HG03196 (cell line): ENCODE results near the gene EPHB1.

Experiments
- ATAC-seq: cut with Tn5 transposase; IDR thresholded peaks from one replicate; pipeline ENCODE4 v1.9.1; 2021; ENCODE audit not compliant: unreplicated experiment

Gene EPHB1

GRCh38 chr3:135076341-135076740 lies 281.3 kb downstream of the EPHB1 start:
- ATAC-seq = no peak

GRCh38 chr3:135077186-135077585 lies 282.1 kb downstream of the EPHB1 start:
- no peak for ATAC-seq

DNA sequence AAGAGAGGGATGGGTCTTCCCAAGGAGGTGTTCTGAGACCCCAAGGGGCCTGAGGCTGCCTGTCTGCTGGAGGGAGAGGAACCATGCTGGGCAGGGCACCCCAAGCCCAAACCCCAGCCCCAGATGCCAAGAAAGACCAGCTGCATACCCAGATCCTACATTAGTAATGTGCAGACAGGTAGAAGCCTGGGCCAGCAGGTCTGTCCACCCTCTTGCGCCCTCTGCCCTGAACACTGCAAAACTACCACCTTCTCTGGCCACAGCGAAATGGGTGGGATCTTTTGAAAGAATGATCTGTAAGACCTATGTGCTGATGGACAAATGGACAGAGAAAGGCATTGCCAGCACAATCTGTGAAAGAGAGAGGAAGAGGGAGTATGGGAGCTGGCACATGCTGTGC lies 283.2 kb downstream of the EPHB1 start:
- ATAC-seq = no peak

GRCh38 chr3:135079095-135079494 lies 284.0 kb downstream of the EPHB1 start:
- ATAC-seq = no peak

GRCh38 chr3:135081451-135081850 lies 286.4 kb downstream of the EPHB1 start:
- no peak for ATAC-seq

DNA sequence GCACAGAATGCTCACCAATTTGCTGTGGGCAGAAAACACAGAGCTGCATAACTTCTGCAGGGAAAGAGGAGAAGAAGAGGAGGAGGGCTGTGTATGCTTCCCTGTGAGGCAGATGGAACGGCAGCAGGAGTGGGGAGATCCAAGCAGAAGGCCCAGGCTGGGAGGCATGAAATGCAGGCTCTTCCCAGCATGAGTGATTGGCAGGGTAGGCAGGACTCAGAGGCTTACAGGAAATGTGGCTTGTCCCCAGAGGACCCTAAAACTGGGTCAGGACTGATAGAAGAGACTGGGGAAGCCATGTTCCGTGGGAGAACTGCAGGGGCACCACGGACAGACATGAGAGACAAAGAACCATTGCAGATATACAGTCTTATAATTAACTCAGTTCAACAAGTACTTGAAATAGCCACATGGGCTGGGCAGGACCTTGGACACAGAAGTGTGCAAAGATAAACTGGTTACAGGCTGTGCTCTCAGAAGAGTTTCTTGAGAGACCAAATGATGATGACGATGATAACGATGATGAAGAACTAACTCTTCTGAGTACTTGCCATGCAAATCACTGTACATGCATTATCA lies 286.9 kb downstream of the EPHB1 start:
- ATAC-seq = no peak

DNA sequence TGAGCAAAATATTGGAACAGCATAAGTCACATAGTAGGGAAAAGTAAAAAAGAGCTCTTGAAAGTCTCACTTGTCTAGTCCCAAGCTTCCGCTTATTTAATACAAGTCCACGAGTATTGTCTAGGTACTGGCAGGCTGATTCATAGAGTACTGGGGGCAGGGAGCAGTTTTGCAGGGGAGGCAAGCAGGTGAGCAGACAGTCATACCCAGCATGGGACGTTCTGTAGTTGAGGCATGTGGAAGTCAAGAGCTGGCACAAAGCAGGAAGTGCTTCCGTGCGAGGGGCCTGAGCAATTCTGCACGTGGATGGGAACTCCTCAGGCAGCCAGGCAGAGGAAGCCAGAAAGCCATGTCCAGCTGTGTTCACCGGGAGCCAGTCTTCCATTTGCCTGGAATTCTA lies 287.6 kb downstream of the EPHB1 start:
- no peak for ATAC-seq

DNA sequence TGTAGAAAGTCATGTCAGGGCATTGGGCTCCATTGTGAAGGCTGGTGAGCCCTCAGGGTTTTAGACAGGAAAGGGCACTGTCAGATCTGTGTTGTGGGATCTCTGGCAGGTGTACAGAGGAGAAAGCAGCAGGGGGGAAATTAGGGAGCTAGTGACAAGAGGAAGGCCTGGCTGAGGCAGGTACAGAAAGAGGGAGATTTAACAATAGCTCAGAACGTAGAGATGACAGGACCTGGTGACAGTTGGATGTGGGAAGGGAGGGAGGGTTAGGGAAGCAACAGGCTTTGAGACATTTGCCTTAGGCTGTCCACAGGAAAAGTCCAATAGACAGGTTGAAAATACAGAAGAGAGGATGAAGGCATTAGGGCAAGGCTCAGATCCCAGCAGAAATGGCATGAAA lies 288.1 kb downstream of the EPHB1 start:
- no peak for ATAC-seq

DNA sequence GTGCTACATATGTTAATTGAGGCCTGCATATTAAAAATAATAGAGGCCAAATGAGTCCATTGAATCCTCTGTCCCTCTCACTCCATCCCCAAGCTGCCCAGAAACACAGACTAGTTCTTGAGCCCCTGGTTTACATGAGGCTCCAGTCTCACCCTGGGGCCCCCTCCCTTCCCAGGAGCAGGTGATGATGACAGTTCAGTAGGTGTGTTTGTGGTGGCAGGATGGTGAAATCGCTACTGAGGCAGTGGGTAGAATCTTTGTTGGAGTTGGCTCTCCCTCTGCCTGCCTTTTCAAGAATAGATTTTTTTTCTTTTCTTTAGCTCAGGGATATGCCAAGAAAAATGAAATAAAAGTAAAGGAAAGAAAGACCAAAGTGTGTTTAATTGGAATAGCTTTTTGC lies 288.7 kb downstream of the EPHB1 start:
- ATAC-seq = no peak

DNA sequence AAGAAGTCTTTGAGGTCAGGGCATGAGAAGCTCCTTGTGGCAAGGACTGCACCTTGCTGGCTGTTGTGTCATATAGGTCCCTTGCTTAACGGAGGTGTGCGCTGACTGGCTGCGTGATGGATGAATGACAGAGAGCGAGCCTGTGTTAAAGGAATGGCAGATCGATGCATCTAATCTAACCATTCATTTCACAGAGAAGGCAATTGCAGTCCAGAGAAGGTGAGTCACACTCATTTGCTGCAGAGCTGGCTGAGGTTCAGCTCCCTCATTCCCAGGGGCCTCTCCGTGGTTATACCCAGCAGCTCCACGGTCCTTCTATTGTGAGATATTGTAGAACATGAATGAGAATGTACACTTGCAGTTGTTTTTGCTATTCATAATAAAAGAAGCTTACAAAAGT lies 289.3 kb downstream of the EPHB1 start:
- no peak for ATAC-seq

- ATAC-seq = no peak
Observed at GRCh38 chr3:135084976-135085375, 289.9 kb downstream of the EPHB1 start.

GRCh38 chr3:135085652-135086436 lies 290.8 kb downstream of the EPHB1 start:
- no peak for ATAC-seq

GRCh38 chr3:135087782-135088181 lies 292.7 kb downstream of the EPHB1 start:
- no peak for ATAC-seq

DNA sequence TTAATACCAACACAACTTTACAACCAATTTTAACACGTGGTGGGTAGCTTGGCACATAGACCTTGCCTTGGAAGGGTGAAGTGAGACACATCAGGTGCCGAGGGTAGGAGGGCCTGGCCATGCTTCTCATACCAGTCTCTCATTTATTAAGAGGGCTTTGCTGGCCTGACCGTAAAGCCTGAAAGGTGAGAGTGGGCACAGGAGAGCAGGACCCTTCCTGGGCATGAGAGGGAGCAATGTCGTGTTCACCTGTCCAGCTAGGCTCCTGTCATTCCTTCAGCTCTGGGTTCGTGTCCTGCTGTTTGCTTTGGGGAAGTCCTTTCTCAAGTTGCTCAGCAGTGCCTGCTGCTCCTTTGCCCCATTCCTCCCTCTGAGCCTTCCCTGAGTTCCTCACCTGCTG lies 294.4 kb downstream of the EPHB1 start:
- no peak for ATAC-seq

DNA sequence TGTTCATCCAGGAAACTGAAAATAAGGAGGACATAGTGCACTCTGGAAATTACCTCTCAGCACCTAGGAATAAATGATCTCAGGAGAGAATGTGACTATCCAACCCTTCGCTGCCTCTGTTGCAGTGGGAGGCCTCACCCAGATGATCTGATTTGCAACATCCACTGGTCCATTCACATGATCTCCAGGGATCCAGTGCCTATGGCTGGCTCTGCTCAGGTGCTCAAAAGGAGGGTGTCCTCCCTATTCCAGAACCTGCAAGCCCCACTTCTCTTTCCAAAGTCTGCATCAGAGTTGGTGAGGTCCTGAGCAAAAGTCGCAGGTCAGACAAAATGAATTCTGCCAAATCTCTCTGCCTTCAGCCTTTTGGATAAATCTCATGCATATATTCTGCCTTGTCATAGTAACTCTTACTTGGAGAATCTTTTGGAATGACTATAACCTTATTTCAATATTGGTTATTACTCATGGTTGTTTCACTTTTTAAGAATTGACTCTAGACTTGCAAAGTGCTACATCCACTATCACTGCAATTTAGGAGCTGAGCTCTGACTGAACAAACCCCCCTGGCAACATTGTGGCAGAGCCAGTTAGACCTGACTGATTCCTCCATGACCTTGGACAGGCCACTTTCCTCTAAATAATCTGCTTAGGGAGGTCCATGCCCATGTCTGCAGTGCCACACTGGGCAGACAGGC lies 295.1 kb downstream of the EPHB1 start:
- ATAC-seq = no peak

DNA sequence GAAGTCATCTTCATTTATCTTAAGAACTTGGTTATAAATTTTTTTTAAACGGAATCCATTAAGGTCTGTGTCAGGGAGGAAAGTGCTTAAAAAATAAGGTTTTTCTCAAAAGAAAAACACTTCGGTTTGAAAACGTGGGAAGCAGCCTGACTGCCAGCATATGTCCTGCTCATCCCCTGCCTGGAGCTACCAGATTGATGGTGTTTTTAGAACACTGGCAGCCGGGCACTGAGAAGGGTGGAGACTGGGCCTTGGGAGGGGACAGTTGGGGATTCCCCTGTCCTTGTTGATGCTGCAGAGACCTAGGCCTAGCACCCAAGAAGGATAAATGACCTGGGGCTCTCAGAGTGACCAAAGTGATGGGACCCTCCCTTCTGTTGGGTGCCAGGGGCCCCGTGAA lies 296.9 kb downstream of the EPHB1 start:
- no peak for ATAC-seq

DNA sequence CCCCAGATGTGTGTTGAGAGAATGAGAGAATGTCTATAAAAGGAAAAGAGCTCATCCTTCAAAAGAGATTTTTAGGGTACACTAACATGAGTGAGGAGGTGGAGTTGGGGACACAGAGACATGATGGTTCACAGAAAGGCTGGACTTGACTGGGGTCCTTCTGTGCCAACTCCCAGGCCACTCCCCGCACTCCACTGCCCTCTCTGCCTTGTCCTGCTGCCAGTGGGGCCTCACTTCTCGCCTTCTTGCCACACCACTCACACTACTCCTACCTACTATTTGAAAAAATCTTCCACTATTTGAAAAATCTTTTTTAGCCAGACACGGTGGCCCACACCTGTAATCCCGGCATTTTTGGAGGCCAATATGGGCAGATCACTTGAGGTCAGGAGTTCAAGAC lies 298.1 kb downstream of the EPHB1 start:
- no peak for ATAC-seq

DNA sequence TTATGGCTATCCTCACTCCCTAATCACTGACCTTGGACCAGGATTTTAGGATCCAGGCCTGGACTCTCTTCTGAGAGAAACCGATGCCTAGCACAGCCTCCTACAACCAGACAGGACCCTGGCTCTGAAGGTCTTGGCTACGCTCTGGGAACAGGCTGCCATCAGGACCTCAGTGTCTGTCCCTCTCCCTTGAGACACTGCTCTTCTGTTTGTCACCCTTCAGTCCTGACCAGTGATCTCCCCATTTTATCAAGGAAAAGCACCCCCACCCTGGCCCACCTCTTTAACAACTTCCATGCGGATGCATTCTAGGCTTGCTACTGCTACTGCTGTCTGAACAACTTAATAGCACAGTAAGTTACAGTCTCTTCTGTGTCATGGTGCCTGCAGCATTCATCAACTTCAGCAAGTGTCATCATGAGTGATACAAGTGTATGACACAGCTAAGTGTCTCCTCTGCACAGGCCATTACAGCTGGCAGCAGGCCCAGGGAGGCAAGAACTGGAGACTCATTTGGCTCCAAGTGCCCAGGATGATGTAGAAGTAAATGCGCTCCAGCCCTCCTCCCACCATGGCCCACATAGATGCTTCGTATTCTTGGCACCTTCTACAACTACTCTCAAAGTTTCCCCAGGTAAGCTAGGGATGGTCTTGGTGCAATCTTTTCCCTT lies 302.4 kb downstream of the EPHB1 start:
- no peak for ATAC-seq

GRCh38 chr3:135099734-135100355 lies 304.8 kb downstream of the EPHB1 start:
- ATAC-seq = no peak

DNA sequence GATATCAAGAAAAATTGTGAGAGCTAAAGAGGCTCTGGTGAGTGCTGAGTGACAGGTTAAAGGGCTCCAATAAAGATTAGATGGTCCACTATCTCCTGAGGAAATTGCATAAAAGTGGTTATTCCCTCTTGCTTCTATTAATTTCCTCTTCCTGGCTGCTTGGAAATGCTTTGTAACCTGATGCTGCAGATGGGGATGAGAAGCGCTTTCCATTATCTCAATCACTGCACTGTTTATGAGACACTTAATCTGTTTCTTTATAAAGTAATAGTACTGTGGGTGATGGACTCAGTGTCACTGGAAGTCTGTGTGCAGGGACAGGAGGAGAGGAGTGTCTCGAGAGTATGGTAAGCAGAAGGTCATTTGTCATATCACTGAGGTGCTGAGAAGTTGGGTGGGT lies 305.3 kb downstream of the EPHB1 start:
- ATAC-seq = no peak

GRCh38 chr3:135103917-135104316 lies 308.9 kb downstream of the EPHB1 start:
- no peak for ATAC-seq
